GM12873 (cell line): ENCODE results near the gene RIN1.

Experiments used
- CTCF ChIP-seq: IDR thresholded peaks from 2 replicates; pipeline ENCODE4 v1.5.1; 2012; ENCODE audit warnings: low read depth, mild to moderate bottlenecking, moderate library complexity, low read length, control low read depth; ENCODE audit not compliant: insufficient read depth; ENCODE audit errors: missing control alignments

RIN1 gene

GRCh38 chr11:66288671-66289547, 47.3 kb downstream of the RIN1 start, which contains the start of gene YIF1A:
Gene YIF1A (minus strand): TSS chr11:66289143. CDS start chr11:66288985, 158 bp downstream.
- no peak for TF ChIP-seq CTCF

GRCh38 chr11:66287889-66288670, 48.2 kb downstream of the RIN1 start:
- no peak for TF ChIP-seq CTCF

GRCh38 chr11:66287211-66287888, 48.9 kb downstream of the RIN1 start:
- TF ChIP-seq CTCF = no peak

GRCh38 chr11:66286699-66287098, 49.5 kb downstream of the RIN1 start:
- no peak for TF ChIP-seq CTCF

GRCh38 chr11:66285250-66285947, 50.8 kb downstream of the RIN1 start:
- TF ChIP-seq CTCF = no peak

- no peak for TF ChIP-seq CTCF
Measured at GRCh38 chr11:66284526-66285078, 51.6 kb downstream of the RIN1 start.
